ENCODE results near the gene SLC17A2. TPM values are rescaled to one million over a fixed set of nuclear protein-coding genes. Genes with fewer than 3 reads are reported as not detected.

The SLC17A2 gene
- total and polyA plus RNA-seq, 9 donors, result not detected

GRCh38 chr6:25928562-25929324, 1.7 kb downstream of the SLC17A2 start:
- intact Hi-C loops (cut with DNase I), result no loop called here
- Histone ChIP-seq H3K4me1 (ENCODE audit: insufficient read depth) (no peaks in the 10 kb centered on the region), H3K9me3 (no peaks in the 10 kb centered on the region), H3K27ac (no peak overlapping the region), H3K36me3 (no peaks in the 10 kb centered on the region), H3K4me3 (no peak overlapping the region), H3K27me3 (no peaks in the 10 kb centered on the region)
- WGBS, 3 donors, result 85 to 87% (median 86%) methylated on average over 4 of the region's 4 CpGs
- DNase-seq, result no peak
- no peak for TF ChIP-seq CTCF (IDR thresholded peaks at IDR 0.05)

GRCh38 chr6:25927756-25928216, 2.7 kb downstream of the SLC17A2 start:
- DNase-seq, result no peak
- intact Hi-C loops (cut with DNase I), result no loop called here
- Histone ChIP-seq H3K4me1 (ENCODE audit: insufficient read depth) (no peaks in the 10 kb centered on the region), H3K27me3 (no peaks in the 10 kb centered on the region), H3K36me3 (no peaks in the 10 kb centered on the region), H3K4me3 (no peak overlapping the region), H3K27ac (no peak overlapping the region), H3K9me3 (no peaks in the 10 kb centered on the region)
- TF ChIP-seq CTCF (IDR thresholded peaks at IDR 0.05) (no peak), EP300 (IDR thresholded peaks at IDR 0.05) (no peak), POLR2A (IDR thresholded peaks at IDR 0.05) (no peak)
- 21 to 41% (median 27%) methylated on average over 2 of the region's 2 CpGs for WGBS, 3 donors

GRCh38 chr6:25927178-25927577, 3.3 kb downstream of the SLC17A2 start:
- 82 to 86% (median 82%) methylated on average over 2 of the region's 2 CpGs for WGBS, 3 donors
- no peaks in the 10 kb centered on the region for H3K9me3 ChIP-seq
- TF ChIP-seq POLR2A (IDR thresholded peaks at IDR 0.05) (no peak), CTCF (IDR thresholded peaks at IDR 0.05) (no peak), EP300 (IDR thresholded peaks at IDR 0.05) (no peak)
- H3K27ac ChIP-seq, result no peak overlapping the region
- no peak overlapping the region for H3K4me3 ChIP-seq
- no peak for DNase-seq
- H3K27me3 ChIP-seq, result no peaks in the 10 kb centered on the region
- H3K4me1 ChIP-seq (ENCODE audit: insufficient read depth), result no peaks in the 10 kb centered on the region
- intact Hi-C loops (cut with DNase I), result no loop called here
- no peaks in the 10 kb centered on the region for H3K36me3 ChIP-seq

GRCh38 chr6:25925876-25926275, 4.6 kb downstream of the SLC17A2 start:
- no peak for TF ChIP-seq CTCF (IDR thresholded peaks at IDR 0.05)
- no peak for TF ChIP-seq POLR2A (IDR thresholded peaks at IDR 0.05)
- no peak for TF ChIP-seq EP300 (IDR thresholded peaks at IDR 0.05)
- Histone ChIP-seq H3K27me3 (no peaks in the 10 kb centered on the region), H3K36me3 (no peaks in the 10 kb centered on the region), H3K27ac (no peak overlapping the region), H3K9me3 (no peaks in the 10 kb centered on the region), H3K4me1 (ENCODE audit: insufficient read depth) (no peaks in the 10 kb centered on the region), H3K4me3 (no peak overlapping the region)
- 18 to 26% (median 19%) methylated on average over 1 of the region's 1 CpG for WGBS, 3 donors
- intact Hi-C loops (cut with DNase I), result no loop called here
- no peak for DNase-seq

Measured in ovary (tissue), 9 donors.